Suppressor macrophage treated with lipopolysaccharide for 4 hours (primary cell): ENCODE results near the gene SARM1.
A peak's percentile ranks its signal among the peaks of the same experiment; 100 is the strongest.

Source experiments
- DNase-seq: peaks from one replicate; pipeline ENCODE4 v3.0.0-alpha.2; 2020

Gene SARM1

GRCh38 chr17:28342313-28342712 is 29.2 kb upstream of the SARM1 start:
- no peak for DNase-seq

- no peak for DNase-seq
Observed at GRCh38 chr17:28343491-28343932, 28.0 kb upstream of the SARM1 start.

- no peak for DNase-seq
Observed at GRCh38 chr17:28344011-28344410, 27.5 kb upstream of the SARM1 start.

- no peak for DNase-seq
Observed at GRCh38 chr17:28344435-28344901, 27.0 kb upstream of the SARM1 start.

GRCh38 chr17:28345419-28346198 is 25.9 kb upstream of the SARM1 start:
- no peak for DNase-seq

- no peak for DNase-seq
Observed at GRCh38 chr17:28346199-28346580, 25.3 kb upstream of the SARM1 start.

- no peak for DNase-seq
Observed at GRCh38 chr17:28346746-28347246, 24.7 kb upstream of the SARM1 start.

GRCh38 chr17:28347261-28347891 is 24.1 kb upstream of the SARM1 start:
- DNase-seq, result no peak

- no peak for DNase-seq
Observed at GRCh38 chr17:28348979-28349378, 22.5 kb upstream of the SARM1 start.

- DNase-seq, result no peak
Observed at GRCh38 chr17:28350271-28350670, 21.2 kb upstream of the SARM1 start.

GRCh38 chr17:28357061-28357900 is 14.2 kb upstream of the SARM1 start, which contains the start of gene POLDIP2:
Gene POLDIP2 (minus strand): TSS chr17:28357527. CDS start chr17:28357448, 79 bp downstream.
- DNase-seq, result peak; percentile 98

GRCh38 chr17:28357901-28358197 is 13.6 kb upstream of the SARM1 start:
- DNase-seq, result no peak

- no peak for DNase-seq
Observed at GRCh38 chr17:28363186-28363585, 8.3 kb upstream of the SARM1 start.

GRCh38 chr17:28363776-28364650 is 7.5 kb upstream of the SARM1 start:
- no peak for DNase-seq

GRCh38 chr17:28364665-28365363 is 6.7 kb upstream of the SARM1 start, which contains the start of gene SEBOX:
Gene SEBOX (minus strand): TSS chr17:28365199. CDS start chr17:28365151, 48 bp downstream.
- DNase-seq, result no peak

GRCh38 chr17:28365487-28365886 is 6.0 kb upstream of the SARM1 start:
- DNase-seq, result no peak

- DNase-seq, result no peak
Observed at GRCh38 chr17:28366605-28367004, 4.9 kb upstream of the SARM1 start.

- no peak for DNase-seq
Observed at GRCh38 chr17:28367641-28368305, 3.7 kb upstream of the SARM1 start.

GRCh38 chr17:28368306-28368831 is 3.1 kb upstream of the SARM1 start:
- DNase-seq, result no peak

GRCh38 chr17:28368915-28369683 is 2.4 kb upstream of the SARM1 start:
- DNase-seq, result no peak
